Activated CD4-positive, CD25-positive, alpha-beta regulatory T cell treated with anti-CD3 and anti-CD28 coated beads, Interleukin-2, amount 50 U/mL, for 24 hours (primary cell): ENCODE results near the gene ALDH1A1.
"Not testable (repeated sequence)": the region's sequence is repeated elsewhere in the genome, so short reads cannot be mapped to it uniquely, and the experiment has no call there.

Experiments used
- ATAC-seq, 2 donors: fragments of 150-1000 bp; cut with Tn5 transposase; one replicate each; pipeline ENCODE4 v1.10.0; 2021; ENCODE audit warnings: mild to moderate bottlenecking in 1 of 2, moderate library complexity in 1 of 2

The ALDH1A1 gene

DNA sequence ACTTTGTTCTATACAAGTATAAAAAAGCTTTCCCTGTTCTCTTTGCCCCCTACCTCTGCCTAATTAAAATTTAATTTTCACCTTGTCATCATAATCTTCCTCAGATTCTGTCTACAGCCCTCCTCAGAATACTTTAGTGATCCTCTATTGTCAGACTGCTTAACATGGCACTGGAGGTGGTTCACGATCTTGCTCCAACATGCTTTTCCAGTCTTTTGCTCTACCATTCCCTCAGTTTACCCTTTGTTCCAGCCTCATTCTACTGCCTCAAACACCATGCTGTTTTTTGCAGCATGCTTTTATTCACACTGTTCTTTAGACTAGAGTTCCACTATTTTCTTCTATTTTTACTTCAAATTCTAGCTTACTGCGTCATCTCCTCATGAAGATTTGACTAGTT is 10.4 kb downstream of the ALDH1A1 start:
- ATAC-seq: no peak

- ATAC-seq: not testable (repeated sequence)
These were observed 13.3 kb downstream of the ALDH1A1 start for GRCh38 chr9:72939581-72939980.

DNA sequence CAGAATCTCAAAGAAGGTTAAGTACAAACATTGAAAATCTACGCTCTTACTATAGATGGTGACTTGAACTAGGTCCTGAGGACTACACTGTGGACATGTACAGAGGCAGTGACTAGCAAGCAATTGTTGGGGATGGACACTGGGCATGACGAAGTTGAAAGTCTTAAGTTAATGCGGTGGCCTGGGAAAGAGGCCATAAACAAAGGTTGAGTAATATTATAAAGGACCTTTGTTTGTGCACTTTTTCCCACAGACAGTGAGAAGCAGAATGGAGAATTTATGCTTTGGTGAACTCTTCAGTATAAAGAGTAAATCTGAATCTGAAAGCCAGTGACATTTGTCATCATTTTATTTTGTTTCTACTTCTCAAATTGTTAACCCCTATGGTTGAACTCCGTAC is 15.3 kb downstream of the ALDH1A1 start:
- no peak for ATAC-seq

GRCh38 chr9:72936679-72937078 is 16.2 kb downstream of the ALDH1A1 start:
- ATAC-seq: no peak

GRCh38 chr9:72936266-72936665 is 16.6 kb downstream of the ALDH1A1 start:
- no peak for ATAC-seq

DNA sequence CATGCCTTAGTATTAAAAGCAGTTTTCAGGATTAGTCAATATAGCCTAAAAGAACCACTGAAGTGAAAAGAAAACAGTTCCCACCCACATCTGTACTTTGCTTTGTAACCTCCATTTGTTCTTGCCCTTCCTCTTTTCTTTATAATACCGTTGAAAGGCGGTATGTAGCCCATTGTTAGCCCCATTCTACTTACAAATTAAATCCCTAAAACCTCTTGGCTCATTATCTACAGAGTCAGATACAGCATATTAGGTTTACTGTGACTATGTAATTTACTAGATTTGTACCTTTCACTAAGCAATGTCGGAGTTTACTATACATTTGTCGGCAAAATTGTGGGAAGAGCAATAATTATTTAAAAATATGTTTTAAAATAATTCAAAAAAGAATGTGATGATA is 17.3 kb downstream of the ALDH1A1 start:
- no peak for ATAC-seq

DNA sequence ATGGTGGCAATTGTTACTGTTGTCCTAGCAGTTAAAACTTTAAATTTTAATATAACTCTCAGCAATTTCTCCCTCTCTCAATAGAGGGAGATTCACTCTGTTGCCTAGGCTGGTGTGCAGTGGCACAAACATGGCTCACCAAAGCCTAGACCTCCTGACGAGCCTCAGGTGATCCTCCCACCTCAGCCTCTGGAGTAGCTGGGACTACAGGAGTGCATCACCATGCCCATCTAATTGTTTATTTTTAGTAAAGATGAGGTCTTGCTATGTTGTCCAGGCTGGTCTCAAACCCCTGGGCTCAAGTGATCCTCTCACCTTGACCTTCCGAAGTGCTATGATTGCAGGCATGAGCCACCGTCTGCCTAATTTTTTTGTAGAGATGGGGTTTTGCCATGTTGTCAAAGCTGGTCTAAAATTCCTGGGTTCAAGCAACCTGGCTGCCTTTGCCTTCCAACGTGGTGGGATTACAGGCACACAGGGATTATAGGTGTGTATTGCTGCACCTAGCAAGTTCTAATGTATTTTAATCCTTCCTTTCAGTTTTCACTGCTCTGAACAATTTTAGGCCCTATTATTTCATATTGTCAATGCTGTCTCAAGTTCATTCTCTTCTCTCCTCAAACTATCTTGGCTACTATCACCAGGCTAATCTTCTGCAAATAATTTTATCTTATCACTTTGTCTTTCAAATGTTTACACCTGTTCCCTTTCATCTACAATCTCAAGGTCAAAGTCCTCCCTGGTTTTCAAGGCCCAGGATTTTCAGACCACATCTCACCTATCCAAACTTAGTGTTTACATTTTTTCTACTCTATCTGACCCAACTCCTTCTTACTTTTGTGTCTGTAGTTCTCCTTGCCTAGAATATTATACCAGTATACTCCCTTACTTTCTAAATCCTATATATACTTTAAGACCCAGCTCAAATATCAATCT is 18.9 kb downstream of the ALDH1A1 start:
- ATAC-seq: no peak

- no peak for ATAC-seq
These were observed 20.2 kb downstream of the ALDH1A1 start for GRCh38 chr9:72932619-72933018.

DNA sequence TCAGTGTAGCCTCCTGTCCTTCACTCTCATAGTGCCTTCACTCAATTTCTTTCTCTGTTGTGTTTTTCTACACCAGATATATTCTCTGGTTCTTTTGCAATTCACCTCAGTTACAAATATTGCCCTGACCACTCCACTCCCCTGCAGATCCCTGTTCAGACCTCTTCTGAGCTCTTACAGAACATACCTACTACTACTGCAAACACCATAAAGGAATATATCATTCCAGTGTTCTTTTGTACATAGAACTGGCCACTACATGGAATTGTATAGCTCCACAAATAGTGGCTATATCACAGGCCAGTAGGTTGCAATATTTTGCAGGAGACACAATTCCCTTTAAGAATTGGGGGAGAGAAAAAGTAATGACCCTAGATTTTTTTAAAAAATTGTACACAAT is 21.0 kb downstream of the ALDH1A1 start:
- no peak for ATAC-seq

DNA sequence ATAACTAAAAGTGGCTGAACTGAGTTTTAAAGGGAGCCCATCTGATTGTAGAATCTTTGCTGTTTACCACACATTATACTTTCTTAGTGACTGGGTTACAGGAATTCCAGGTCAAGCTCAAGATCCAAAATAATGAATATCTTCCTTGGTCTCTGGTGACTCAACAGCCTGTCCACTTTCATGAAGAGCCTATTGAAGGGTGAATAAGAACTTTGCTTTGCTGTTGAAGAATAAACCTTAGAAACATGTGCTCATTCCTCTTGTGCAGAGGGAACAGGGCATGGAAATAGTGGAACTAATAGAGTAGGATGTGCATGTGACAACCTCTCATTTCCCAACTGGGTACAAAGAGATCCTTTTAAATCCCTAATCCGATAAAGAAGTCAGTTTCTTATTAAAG is 21.4 kb downstream of the ALDH1A1 start:
- no peak for ATAC-seq

DNA sequence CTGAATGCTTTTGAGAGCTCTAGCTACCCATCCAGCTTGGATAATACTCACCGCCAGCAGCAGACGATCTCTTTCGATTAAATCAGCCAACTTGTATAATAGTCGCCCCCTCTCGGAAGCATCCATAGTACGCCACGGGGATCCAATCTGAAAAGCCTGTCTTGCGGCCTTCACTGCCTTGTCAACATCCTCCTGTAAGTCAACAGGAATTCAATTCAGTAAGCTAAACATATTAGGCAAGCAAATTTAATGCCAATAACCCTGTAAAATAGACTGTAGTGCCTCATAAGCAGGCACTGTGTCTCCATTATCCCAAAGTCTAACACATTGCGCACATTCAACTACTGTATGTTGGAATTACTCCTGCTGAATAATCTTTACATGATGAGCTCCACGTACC is 22.0 kb downstream of the ALDH1A1 start:
- no peak for ATAC-seq

- no peak for ATAC-seq
These were observed 23.3 kb downstream of the ALDH1A1 start for GRCh38 chr9:72929542-72929941.

DNA sequence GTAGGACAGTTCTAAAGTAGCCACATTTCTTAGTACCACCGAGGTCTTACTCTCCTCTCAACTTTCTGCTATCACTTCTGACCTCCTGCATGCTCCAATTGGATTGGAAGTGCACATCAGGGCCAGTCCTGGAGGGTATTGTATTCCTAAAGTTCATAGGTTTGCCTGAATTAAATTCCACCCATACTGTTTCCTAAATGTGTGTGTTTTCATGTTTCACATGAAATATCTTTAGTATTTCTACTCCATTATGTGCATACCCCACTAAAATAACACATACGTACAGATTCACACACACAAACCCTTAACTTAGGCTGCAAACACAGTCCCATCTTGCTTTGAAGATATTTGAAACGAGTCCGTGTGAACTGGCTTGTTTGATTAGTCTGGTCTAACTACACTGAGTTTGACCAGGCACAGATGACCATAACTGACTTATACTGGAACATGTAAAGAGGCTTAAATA is 24.8 kb downstream of the ALDH1A1 start:
- no peak for ATAC-seq

GRCh38 chr9:72926506-72926905 is 26.3 kb downstream of the ALDH1A1 start:
- no peak for ATAC-seq

DNA sequence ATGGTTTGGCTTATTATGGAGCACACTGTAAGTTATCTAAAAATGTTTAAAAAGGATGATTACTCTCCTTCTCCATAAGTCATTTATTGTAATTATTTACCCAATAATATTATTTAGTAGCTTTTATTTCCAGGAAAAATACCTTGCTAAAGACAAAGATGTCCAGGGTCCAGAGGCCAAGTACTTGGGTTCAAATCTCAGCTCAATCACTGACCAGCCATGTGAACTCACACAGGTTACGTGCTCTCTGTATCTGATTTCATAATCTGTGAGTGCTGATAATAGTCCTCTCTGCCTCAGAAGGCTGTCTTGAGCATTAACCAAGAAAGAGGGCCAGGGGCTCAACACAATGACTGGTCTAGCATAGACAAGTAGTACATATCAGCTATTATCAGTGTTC is 27.0 kb downstream of the ALDH1A1 start:
- ATAC-seq: no peak

DNA sequence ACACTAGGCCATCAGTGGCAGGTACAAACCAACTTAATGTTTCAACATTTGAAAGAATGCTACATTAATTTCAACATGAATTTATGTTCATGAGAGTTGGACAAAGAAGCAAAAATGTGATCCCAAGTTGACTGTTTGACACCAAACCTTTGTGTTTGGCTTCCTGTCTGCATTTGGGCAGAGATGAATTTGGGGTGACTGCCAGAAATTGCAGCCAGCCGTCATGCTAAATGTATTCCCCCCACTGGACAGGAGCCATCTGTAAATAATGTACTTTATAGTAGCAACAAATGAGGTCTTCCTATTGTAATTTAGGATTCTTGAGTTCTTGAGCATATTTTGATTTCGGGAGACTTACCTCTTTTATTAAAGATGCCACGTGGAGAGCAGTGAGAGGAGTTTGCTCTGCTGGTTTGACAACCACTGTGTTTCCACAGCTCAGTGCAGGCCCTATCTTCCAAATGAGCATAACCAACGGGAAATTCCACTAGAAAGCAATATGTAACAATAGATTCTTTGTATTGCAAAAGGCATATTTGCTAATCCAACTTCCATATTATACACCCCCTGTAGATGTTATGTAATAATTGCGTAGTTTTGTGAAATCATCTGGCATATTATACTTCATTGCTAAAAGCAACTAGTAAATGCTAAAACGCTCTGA is 27.6 kb downstream of the ALDH1A1 start:
- no peak for ATAC-seq

DNA sequence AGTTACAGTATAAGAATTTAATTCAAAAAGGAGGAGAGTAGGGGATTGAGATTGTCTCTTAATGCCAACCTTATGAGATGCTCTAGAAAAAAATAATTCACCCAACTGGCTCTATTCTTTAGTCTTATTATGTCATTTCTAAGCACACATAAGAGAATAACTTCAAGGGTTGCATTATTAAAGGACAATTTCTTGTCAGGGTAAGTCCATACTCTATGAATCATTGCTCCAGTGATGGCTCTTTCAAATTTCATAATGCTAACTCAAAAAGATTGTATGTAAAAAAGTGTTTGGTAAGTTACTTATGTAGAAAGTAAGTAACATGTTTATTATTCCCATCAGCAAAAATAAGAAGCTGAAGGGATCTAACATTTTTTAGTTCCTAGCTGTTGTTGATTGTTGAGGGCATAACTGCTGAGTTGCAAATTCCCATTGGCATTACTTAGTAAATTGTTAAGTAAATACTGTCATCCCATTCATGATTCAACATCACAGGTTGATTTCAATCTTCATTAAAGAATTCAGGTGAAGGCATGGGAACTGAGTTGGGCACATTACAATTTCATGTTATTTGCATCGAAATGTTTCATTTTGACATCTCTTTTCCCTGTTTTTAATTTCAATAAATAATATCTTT is 28.6 kb downstream of the ALDH1A1 start:
- ATAC-seq: no peak

GRCh38 chr9:72923077-72923476 is 29.8 kb downstream of the ALDH1A1 start:
- no peak for ATAC-seq

DNA sequence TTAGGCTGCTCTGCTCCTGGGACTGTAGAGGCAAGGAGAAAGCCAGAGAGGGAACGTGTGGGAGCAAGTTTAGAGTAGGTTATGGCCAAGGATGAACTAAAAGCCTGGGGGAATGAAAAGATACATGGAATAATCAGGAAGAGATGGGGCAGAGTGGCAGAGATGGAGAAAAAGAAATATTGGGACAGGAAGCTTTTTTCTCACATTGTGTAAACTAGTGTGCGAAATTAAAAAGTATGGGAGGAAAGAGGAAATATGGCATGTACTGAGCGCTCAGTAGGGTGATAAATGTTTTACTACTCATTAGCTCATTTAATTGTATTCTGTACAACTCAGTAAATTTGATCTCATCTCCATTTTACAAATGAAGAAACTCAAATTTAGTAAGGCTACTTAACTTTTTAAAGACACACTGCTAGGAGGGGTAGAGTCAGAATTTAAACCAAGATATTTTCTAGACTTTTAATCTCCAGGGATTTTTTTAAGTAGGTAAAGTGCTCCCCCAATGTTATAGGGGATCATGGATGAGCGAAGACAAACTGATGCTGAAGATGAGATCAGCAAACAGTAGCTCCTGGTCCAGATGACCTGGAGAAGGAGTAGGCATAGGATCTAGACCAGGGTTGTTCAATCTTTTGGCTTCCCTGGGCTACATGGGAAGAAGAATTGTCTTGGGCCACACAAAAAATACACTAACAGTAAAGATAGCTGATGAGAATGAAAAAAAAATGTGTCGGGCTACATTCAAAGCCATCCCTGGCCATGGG is 30.8 kb downstream of the ALDH1A1 start:
- no peak for ATAC-seq

- no peak for ATAC-seq
These were observed 33.5 kb downstream of the ALDH1A1 start for GRCh38 chr9:72919246-72919945.

DNA sequence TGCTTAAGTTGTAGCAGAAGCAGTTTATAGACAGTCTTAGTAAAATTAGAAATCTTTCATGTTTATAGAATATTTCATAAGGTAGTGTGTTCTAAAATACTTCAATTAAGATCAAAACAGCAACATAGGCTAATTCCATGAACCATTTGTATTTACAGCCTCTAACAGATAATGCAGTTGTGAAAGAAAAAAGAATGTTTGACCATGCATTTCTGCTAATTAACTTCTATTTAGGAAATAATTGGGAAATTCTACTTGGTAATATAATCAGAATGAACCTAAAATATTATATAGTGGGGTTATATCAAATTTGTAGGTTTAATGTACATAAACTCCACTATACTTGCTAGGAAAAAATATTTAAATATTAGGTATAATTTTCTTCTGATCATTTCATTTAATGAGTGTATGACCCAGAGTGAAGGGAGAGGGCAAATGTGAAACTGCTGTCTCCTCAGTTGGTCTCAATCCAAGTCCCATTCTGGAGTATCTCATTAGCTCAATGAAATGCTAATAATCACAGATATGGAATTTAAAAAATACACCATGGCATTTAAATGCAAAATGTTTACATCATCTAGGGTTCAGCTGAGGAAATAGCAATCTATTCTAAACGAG is 34.9 kb downstream of the ALDH1A1 start:
- no peak for ATAC-seq

GRCh38 chr9:72915659-72916058 is 37.2 kb downstream of the ALDH1A1 start:
- ATAC-seq: no peak
